HG03108 (cell line): ENCODE data around the gene CFAP206.
"Not testable (repeated sequence)": the region's sequence is repeated elsewhere in the genome, so short reads cannot be mapped to it uniquely, and the experiment has no call there.

ENCODE experiments used
- ATAC-seq: cut with Tn5 transposase; IDR thresholded peaks from one replicate; pipeline ENCODE4 v1.9.1; 2021; ENCODE audit warnings: moderate library complexity; ENCODE audit not compliant: unreplicated experiment

CFAP206 gene

GRCh38 chr6:87420360-87420759 lies 12.6 kb downstream of the CFAP206 start:
- no peak for ATAC-seq

- no peak for ATAC-seq
These were observed 13.8 kb downstream of the CFAP206 start for GRCh38 chr6:87421576-87421975.

GRCh38 chr6:87426789-87427188 lies 19.0 kb downstream of the CFAP206 start:
- ATAC-seq = no peak

GRCh38 chr6:87430499-87430898 lies 22.7 kb downstream of the CFAP206 start:
- ATAC-seq = no peak

GRCh38 chr6:87431263-87431662 lies 23.5 kb downstream of the CFAP206 start:
- ATAC-seq = no peak

- ATAC-seq = no peak
These were observed 28.7 kb downstream of the CFAP206 start for GRCh38 chr6:87436435-87436834.

- ATAC-seq = no peak
These were observed 33.9 kb downstream of the CFAP206 start for GRCh38 chr6:87441711-87442110.

- no peak for ATAC-seq
These were observed 36.6 kb downstream of the CFAP206 start for GRCh38 chr6:87444362-87444761.

GRCh38 chr6:87465051-87465450 lies 57.3 kb downstream of the CFAP206 start:
- ATAC-seq = no peak

- peak; percentile 95 for ATAC-seq
These were observed 65.0 kb downstream of the CFAP206 start, which contains the start of gene SLC35A1 for GRCh38 chr6:87472525-87473418. TSS of gene SLC35A1 (plus strand) at chr6:87472974. CDS start at chr6:87473004, 30 bp downstream.

GRCh38 chr6:87473419-87473903 lies 65.7 kb downstream of the CFAP206 start:
- ATAC-seq = peak; percentile 54

GRCh38 chr6:87481931-87482330 lies 74.2 kb downstream of the CFAP206 start:
- no peak for ATAC-seq

GRCh38 chr6:87482366-87482765 lies 74.6 kb downstream of the CFAP206 start:
- ATAC-seq = no peak

GRCh38 chr6:87483929-87484328 lies 76.2 kb downstream of the CFAP206 start:
- ATAC-seq = no peak

GRCh38 chr6:87484491-87484890 lies 76.7 kb downstream of the CFAP206 start:
- no peak for ATAC-seq

- no peak for ATAC-seq
These were observed 79.8 kb downstream of the CFAP206 start for GRCh38 chr6:87487555-87487954.

- ATAC-seq = not testable (repeated sequence)
These were observed 81.6 kb downstream of the CFAP206 start for GRCh38 chr6:87489326-87489725.

GRCh38 chr6:87494761-87495422 lies 87.1 kb downstream of the CFAP206 start:
- ATAC-seq = peak; percentile 91

GRCh38 chr6:87498048-87498447 lies 90.3 kb downstream of the CFAP206 start:
- ATAC-seq = no peak

GRCh38 chr6:87501809-87502572 lies 94.2 kb downstream of the CFAP206 start:
- no peak for ATAC-seq

- no peak for ATAC-seq
These were observed 96.7 kb downstream of the CFAP206 start for GRCh38 chr6:87504441-87504840.
